Brain microvascular endothelial cell (primary cell): ENCODE measurements around the gene TTC34.

ENCODE experiments used
- DNase-seq: peaks from one replicate; pipeline ENCODE4 v3.0.0-alpha.2; 2020
- H3K27ac ChIP-seq: fragments of 250-450 bp; sonication (Bioruptor Pico); 2 replicates; pipeline ENCODE4 v1.5.1; 2020; ENCODE audit warnings: mild to moderate bottlenecking, moderate library complexity
- H3K27me3 ChIP-seq: fragments of 250-450 bp; sonication (Bioruptor Pico); replicated peaks from 2 replicates; pipeline ENCODE4 v1.5.1; 2020; ENCODE audit warnings: mild to moderate bottlenecking
- H3K36me3 ChIP-seq: fragments of 250-450 bp; sonication (Bioruptor Pico); replicated peaks from 2 replicates; pipeline ENCODE4 v1.5.1; 2020; ENCODE audit warnings: mild to moderate bottlenecking
- H3K4me3 ChIP-seq: 2 replicates; pipeline ENCODE4 v1.5.1; 2011; ENCODE audit warnings: low read depth, mild to moderate bottlenecking, control low read depth, low read length, moderate library complexity
- in situ Hi-C: cut with HindIII; loops from 2 replicates; pipeline ENCODE4 v1.10.0; 2017; ENCODE audit warnings: low sequenced_read_pairs, low pct_ligation_motif_present
- TF ChIP-seq, protein P1 (sequence below): IDR thresholded peaks from 2 replicates; pipeline ENCODE4 v1.5.1; 2011; ENCODE audit warnings: low read depth, mild to moderate bottlenecking, moderate library complexity, low read length, control low read depth, inconsistent platforms; ENCODE audit errors: missing control alignments

TTC34 gene

GRCh38 chr1:2803931-2804627 lies 2.6 kb upstream of the TTC34 start:
- DNase-seq, result no peak

GRCh38 chr1:2803086-2803930 lies 1.8 kb upstream of the TTC34 start:
- Histone ChIP-seq H3K36me3 (no peaks in the 10 kb centered on the region), H3K27ac (no peak overlapping the region), H3K27me3 (no peaks in the 10 kb centered on the region), H3K4me3 (no peak overlapping the region)
- DNase-seq, result no peak
- TF ChIP-seq, protein P1, sequence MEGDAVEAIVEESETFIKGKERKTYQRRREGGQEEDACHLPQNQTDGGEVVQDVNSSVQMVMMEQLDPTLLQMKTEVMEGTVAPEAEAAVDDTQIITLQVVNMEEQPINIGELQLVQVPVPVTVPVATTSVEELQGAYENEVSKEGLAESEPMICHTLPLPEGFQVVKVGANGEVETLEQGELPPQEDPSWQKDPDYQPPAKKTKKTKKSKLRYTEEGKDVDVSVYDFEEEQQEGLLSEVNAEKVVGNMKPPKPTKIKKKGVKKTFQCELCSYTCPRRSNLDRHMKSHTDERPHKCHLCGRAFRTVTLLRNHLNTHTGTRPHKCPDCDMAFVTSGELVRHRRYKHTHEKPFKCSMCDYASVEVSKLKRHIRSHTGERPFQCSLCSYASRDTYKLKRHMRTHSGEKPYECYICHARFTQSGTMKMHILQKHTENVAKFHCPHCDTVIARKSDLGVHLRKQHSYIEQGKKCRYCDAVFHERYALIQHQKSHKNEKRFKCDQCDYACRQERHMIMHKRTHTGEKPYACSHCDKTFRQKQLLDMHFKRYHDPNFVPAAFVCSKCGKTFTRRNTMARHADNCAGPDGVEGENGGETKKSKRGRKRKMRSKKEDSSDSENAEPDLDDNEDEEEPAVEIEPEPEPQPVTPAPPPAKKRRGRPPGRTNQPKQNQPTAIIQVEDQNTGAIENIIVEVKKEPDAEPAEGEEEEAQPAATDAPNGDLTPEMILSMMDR, result no peak
- in situ Hi-C loops, result no loop called here

More at GRCh38 chr1:2803931-2804627, 2.6 kb upstream of the TTC34 start:
- in situ Hi-C loops, result no loop called here
- Histone ChIP-seq H3K4me3 (no peak overlapping the region), H3K27me3 (no peaks in the 10 kb centered on the region), H3K27ac (no peak overlapping the region), H3K36me3 (no peaks in the 10 kb centered on the region)
- TF ChIP-seq, protein P1, result no peak

DNA sequence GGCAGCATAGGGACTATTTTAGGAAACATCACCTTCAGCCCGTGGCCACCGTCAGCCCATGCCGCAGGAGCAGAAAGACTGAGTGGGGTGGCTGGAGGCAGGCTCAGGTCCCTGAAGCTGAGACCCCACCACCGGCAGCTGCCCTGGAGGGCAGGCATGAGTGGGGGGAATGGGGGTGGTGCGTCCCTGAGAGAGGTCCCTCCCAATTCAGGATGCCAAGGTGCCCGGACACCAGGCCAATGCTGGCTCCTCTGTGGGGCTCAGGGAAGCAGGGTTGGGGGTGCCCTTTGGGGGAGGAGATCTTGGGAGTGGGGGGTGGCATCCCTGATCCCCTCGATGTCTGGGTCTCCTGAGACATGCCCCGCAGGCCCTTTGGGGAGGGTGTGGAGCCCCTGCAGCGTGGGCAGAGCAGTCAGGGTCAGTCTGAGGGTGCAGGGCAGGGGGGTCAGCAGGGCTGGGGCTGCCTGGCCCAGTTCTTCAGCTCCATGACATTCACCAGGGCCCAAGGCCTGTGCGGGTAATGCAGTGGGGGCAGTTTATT lies 998 bp upstream of the TTC34 start:
- TF ChIP-seq, protein P1, result no peak
- H3K4me3 ChIP-seq, result no peak overlapping the region
- H3K27me3 ChIP-seq, result no peaks in the 10 kb centered on the region
- H3K27ac ChIP-seq, result no peak overlapping the region
- H3K36me3 ChIP-seq, result no peaks in the 10 kb centered on the region
- in situ Hi-C loops, result no loop called here
- no peak for DNase-seq

GRCh38 chr1:2801046-2801445 lies 447 bp downstream of the TTC34 start:
- Histone ChIP-seq H3K27me3 (no peaks in the 10 kb centered on the region), H3K27ac (no peak overlapping the region), H3K36me3 (no peaks in the 10 kb centered on the region), H3K4me3 (no peak overlapping the region)
- in situ Hi-C loops, result no loop called here
- DNase-seq, result no peak
- TF ChIP-seq, protein P1, result no peak

- Histone ChIP-seq H3K27ac (no peak overlapping the region), H3K4me3 (no peak overlapping the region), H3K36me3 (no peaks in the 10 kb centered on the region), H3K27me3 (no peaks in the 10 kb centered on the region)
- in situ Hi-C loops, result no loop called here
- DNase-seq, result no peak
- TF ChIP-seq, protein P1, result no peak
Observed at GRCh38 chr1:2800664-2801045, 838 bp downstream of the TTC34 start.
